K562 (cell line): ENCODE measurements around the gene CDK11B. TPM values are rescaled to one million over a fixed set of nuclear protein-coding genes. Genes with fewer than 3 reads are reported as not detected.
"Not testable (repeated sequence)": the region's sequence is repeated elsewhere in the genome, so short reads cannot be mapped to it uniquely, and the experiment has no call there.

Experiments used
- ARID3A ChIP-seq: IDR thresholded peaks from 2 replicates; pipeline ENCODE4 v1.6.1; 2012; ENCODE audit warnings: low read depth, low read length, improper control_type of control experiment, borderline replicate concordance
- CREB1 ChIP-seq, 2 experiments: sonication (generic) in 1 of 2; formaldehyde crosslinking in 1 of 2; IDR thresholded peaks; 2 replicates each; pipeline versions ENCODE4 v1.6.1 to v1.8.0; 2012 to 2022; ENCODE audit warnings: inconsistent platforms in 1 of 2, mild to moderate bottlenecking in 1 of 2, missing genetic modification reagents in 1 of 2, moderate library complexity in 1 of 2
- CREM ChIP-seq: IDR thresholded peaks from 2 replicates; pipeline ENCODE4 v1.6.1; 2014; ENCODE audit warnings: antibody characterized with exemption, low read depth
- CXXC5 ChIP-seq: fragments of 250-450 bp; sonication (Bioruptor Pico); IDR thresholded peaks from 2 replicates; pipeline ENCODE4 v1.8.0; 2022; ENCODE audit warnings: inconsistent platforms, mild to moderate bottlenecking, moderate library complexity
- E2F1 ChIP-seq: sonication (generic); formaldehyde crosslinking; IDR thresholded peaks from 2 replicates; pipeline ENCODE4 v1.8.1; 2023; ENCODE audit warnings: mild to moderate bottlenecking, missing genetic modification reagents, moderate library complexity
- EGR1 ChIP-seq: fragments of 450-650 bp; conservative IDR thresholded peaks from 2 replicates; pipeline ENCODE4 v1.6.1; 2017; ENCODE audit warnings: mild to moderate bottlenecking
- FOXJ2 ChIP-seq: fragments of 200-800 bp; sonication (Bioruptor generic); IDR thresholded peaks from 2 replicates; pipeline ENCODE4 v1.6.1; 2016; ENCODE audit warnings: missing genetic modification characterization, missing compliant biosample characterization
- FOXK2 ChIP-seq, 2 experiments: fragments of 450-650 bp; IDR thresholded peaks in 1 of 2; conservative IDR thresholded peaks in 1 of 2; 2 replicates each; pipeline ENCODE4 v1.6.1; 2016; ENCODE audit warnings: low read depth in 2 of 2, mild to moderate bottlenecking in 1 of 2
- KLF6 ChIP-seq: fragments of 250-450 bp; sonication (Bioruptor Pico); IDR thresholded peaks from 2 replicates; pipeline ENCODE4 v1.4.0; 2020; ENCODE audit warnings: mild to moderate bottlenecking, moderate library complexity, borderline replicate concordance
- MAZ ChIP-seq, 2 experiments: fragments of 450-650 bp in 1 of 2; sonication (generic) in 1 of 2; formaldehyde crosslinking; IDR thresholded peaks in 1 of 2; conservative IDR thresholded peaks in 1 of 2; 2 replicates each; pipeline versions ENCODE4 v1.4.0 to v1.5.0; 2020; ENCODE audit warnings: mild to moderate bottlenecking in 1 of 2, missing genetic modification reagents in 1 of 2
- MBD2 ChIP-seq: sonication (generic); IDR thresholded peaks from 2 replicates; pipeline ENCODE4 v1.6.1; 2016; ENCODE audit warnings: low read depth, borderline replicate concordance
- MYC ChIP-seq, 2 experiments: fragments of 250-450 bp in 1 of 2; sonication (Bioruptor Pico) in 1 of 2; IDR thresholded peaks; 2 replicates each; pipeline versions ENCODE4 v1.5.1 to v1.6.1; 2012 to 2021; ENCODE audit warnings: low read depth in 2 of 2, borderline replicate concordance in 1 of 2, improper control_type of control experiment in 1 of 2, low read length in 1 of 2, mild to moderate bottlenecking in 1 of 2, moderate library complexity in 1 of 2
- PRDM10 ChIP-seq: fragments of 450-650 bp; IDR thresholded peaks from 2 replicates; pipeline ENCODE4 v1.6.1; 2018; ENCODE audit not compliant: partially characterized antibody
- RBFOX2 ChIP-seq: fragments of 200-400 bp; formaldehyde crosslinking; IDR thresholded peaks from 2 replicates; pipeline ENCODE4 v1.6.1; 2017; ENCODE audit warnings: low read depth, mild to moderate bottlenecking, low read length, moderate library complexity
- SIN3A ChIP-seq, 2 experiments: fragments of 150-350 bp in 1 of 2; IDR thresholded peaks; 2 replicates each; pipeline ENCODE4 v1.6.1; 2011 to 2016; ENCODE audit warnings: borderline replicate concordance in 2 of 2, low read depth in 2 of 2, low read length in 2 of 2, mild to moderate bottlenecking in 2 of 2, moderate library complexity in 2 of 2; ENCODE audit not compliant: control insufficient read depth in 1 of 2
- SP1 ChIP-seq: sonication (generic); formaldehyde crosslinking; IDR thresholded peaks from 2 replicates; pipeline ENCODE4 v1.8.1; 2022; ENCODE audit warnings: mild to moderate bottlenecking, missing genetic modification reagents
- ZNF384 ChIP-seq: IDR thresholded peaks from 2 replicates; pipeline ENCODE4 v1.6.1; 2012; ENCODE audit warnings: low read depth, low read length, improper control_type of control experiment
- polyA plus RNA-seq, 8 experiments: library from polyadenylated mRNA; depleted of rRNA in 4 of 8; stranded (reverse) in 5 of 8; unstranded in 3 of 8; fragments of >200 nt; fragmentation: Nextera tagmentation in 2 of 8; fragmentation: Illumina TruSeq in 1 of 8; extraction: Ambion mirVana in 2 of 8; extraction: Trizol in 1 of 8; gene quantifications; 2 replicates each; pipeline versions ENCODE4 v1.2.1 to v1.2.3, GENCODE V29; 2011 to 2014; ENCODE audit warnings: inconsistent platforms in 1 of 8, missing spikeins in 1 of 8
- total RNA-seq, 7 experiments: library from RNA; depleted of rRNA in 6 of 7; stranded (reverse); fragments of >200 nt in 6 of 7; fragmentation: Illumina TruSeq in 2 of 7; extraction: Trizol in 2 of 7; gene quantifications; 2 replicates each; pipeline versions ENCODE4 v1.2.1 to v1.2.3, GENCODE V29; 2011 to 2021; ENCODE audit warnings: low replicate concordance in 1 of 7

Gene CDK11B
- total and polyA plus RNA-seq, 9 of the 15 experiments (the other 6 are each of a cell fraction or from before 2014, with no cell fraction given): 2.8 to 52.2 (median 19.5) TPM

GRCh38 chr1:1692714-1693647, 34.2 kb upstream of the CDK11B start, which contains the start of gene SLC35E2B (continued):
- TF ChIP-seq SP1 (0 out of 2 replicates have a peak, but pooled peaks have one; percentile 25), MAZ (CRISPR knock-in tag; conservative IDR thresholded peaks at IDR 0.05 in 1 of 2, IDR thresholded peaks at IDR 0.05 in 1 of 2) (peak in 1 of 2 experiments; percentile 76; a peak in 3 of 4 replicates), FOXK2 (conservative IDR thresholded peaks at IDR 0.05 in 1 of 2, IDR thresholded peaks at IDR 0.05 in 1 of 2; ENCODE audit: low read depth in 2 of 2) (peak in 1 of 2 experiments; percentile 99; a peak in 2 of 4 replicates), CREB1 (IDR thresholded peaks at IDR 0.05) (peak; percentile 45; the same call in 1 of the 2 replicates), CREB1 (CRISPR knock-in tag; IDR thresholded peaks at IDR 0.05) (peak; percentile 57; the same call in 1 of the 2 replicates), ZNF384 (peak; percentile 80), RBFOX2 (peak; percentile 56), KLF6 (peak; percentile 27; the same call in 1 of the 2 replicates), MYC (IDR thresholded peaks at IDR 0.05; ENCODE audit: low read depth, low read length) (0 out of 2 replicates have a peak, but pooled peaks have one; percentile 17), MBD2 (peak; percentile 99), CXXC5 (peak; percentile 70), PRDM10 (peak; percentile 99), FOXJ2 (tag) (0 out of 2 replicates have a peak, but pooled peaks have one; percentile 39), ARID3A (peak; percentile 13; the same call in 1 of the 2 replicates), E2F1 (CRISPR knock-in tag) (0 out of 2 replicates have a peak, but pooled peaks have one; percentile 7), SIN3A (IDR thresholded peaks at IDR 0.05; ENCODE audit: borderline replicate concordance in 2 of 2, control insufficient read depth in 1 of 2, low read depth in 2 of 2, low read length in 2 of 2) (0 out of 4 replicates have a peak, but pooled peaks of 1 of the 2 experiments have one; percentile 17), EGR1 (0 out of 2 replicates have a peak, but pooled peaks have one; percentile 23), CREM (peak; percentile 80)
- not testable (repeated sequence) for TF ChIP-seq MYC (CRISPR knock-in tag; IDR thresholded peaks at IDR 0.05; ENCODE audit: borderline replicate concordance, low read depth)
